Stomach smooth muscle (tissue), 2 donors: ENCODE results near the gene ASGR2.

Experiments
- H3K27ac ChIP-seq: one replicate; pipeline ENCODE4 v1.7.0; 2013; ENCODE audit warnings: mild to moderate bottlenecking, low read length, inconsistent platforms
- H3K27me3 ChIP-seq, 2 donors: one replicate each; pipeline ENCODE4 v1.7.0; 2013; ENCODE audit warnings: low read length in 2 of 2; ENCODE audit not compliant: insufficient read depth in 2 of 2, control insufficient read depth in 1 of 2
- H3K36me3 ChIP-seq, 2 donors: one replicate each; pipeline ENCODE4 v1.7.0; 2013; ENCODE audit warnings: low read length in 2 of 2; ENCODE audit not compliant: control insufficient read depth in 2 of 2, insufficient read depth in 2 of 2
- H3K4me1 ChIP-seq: one replicate; pipeline ENCODE4 v1.7.0; 2013; ENCODE audit warnings: low read length; ENCODE audit not compliant: control insufficient read depth, insufficient read depth
- H3K4me3 ChIP-seq, 2 donors: one replicate each; pipeline ENCODE4 v1.7.0; 2013; ENCODE audit warnings: low read length in 2 of 2
- H3K9ac ChIP-seq, 2 donors: one replicate each; pipeline ENCODE4 v1.7.0; 2013; ENCODE audit warnings: low read length in 2 of 2, mild to moderate bottlenecking in 1 of 2
- H3K9me3 ChIP-seq, 2 donors: one replicate each; pipeline ENCODE4 v1.7.0; 2013; ENCODE audit warnings: low read length in 2 of 2; ENCODE audit not compliant: control insufficient read depth in 2 of 2
- donor health status: healthy.
- donor health status: Pancreatic carcinoma.

The ASGR2 gene

GRCh38 chr17:7064261-7064660, 50.4 kb downstream of the ASGR2 start:
- H3K27me3 ChIP-seq, result peaks cover 3 to 10% of the 10 kb centered on the region in 2 donors
- H3K36me3 ChIP-seq, result no peaks in the 10 kb centered on the region
- H3K9me3 ChIP-seq, result peaks cover 6 to 8% of the 10 kb centered on the region in 2 donors
- no peaks in the 10 kb centered on the region for H3K4me1 ChIP-seq
- H3K4me3 ChIP-seq, result no peak overlapping the region
- no peak overlapping the region for H3K9ac ChIP-seq
- H3K27ac ChIP-seq, result no peak overlapping the region

GRCh38 chr17:7063518-7064094, 51.0 kb downstream of the ASGR2 start:
- peaks cover 3 to 10% of the 10 kb centered on the region in 2 donors for H3K27me3 ChIP-seq
- H3K27ac ChIP-seq, result no peak overlapping the region
- H3K9me3 ChIP-seq, result peaks cover 2 to 6% of the 10 kb centered on the region in 2 donors
- H3K4me3 ChIP-seq, result no peak overlapping the region
- H3K4me1 ChIP-seq, result no peaks in the 10 kb centered on the region
- no peaks in the 10 kb centered on the region for H3K36me3 ChIP-seq
- no peak overlapping the region for H3K9ac ChIP-seq

- Histone ChIP-seq H3K4me1 (no peaks in the 10 kb centered on the region), H3K27ac (no peak overlapping the region), H3K4me3 (no peak overlapping the region), H3K9ac (no peak overlapping the region), H3K36me3 (no peaks in the 10 kb centered on the region), H3K27me3 (peaks cover 3 to 6% of the 10 kb centered on the region in 2 donors), H3K9me3 (no peaks in the 10 kb centered on the region)
Observed at GRCh38 chr17:7060165-7060891, 54.3 kb downstream of the ASGR2 start.

GRCh38 chr17:7058831-7059447, 55.7 kb downstream of the ASGR2 start:
- peaks cover 3% of the 10 kb centered on the region in 2 donors for H3K27me3 ChIP-seq
- no peaks in the 10 kb centered on the region for H3K4me1 ChIP-seq
- H3K9me3 ChIP-seq, result no peaks in the 10 kb centered on the region
- no peak overlapping the region for H3K27ac ChIP-seq
- no peak overlapping the region for H3K4me3 ChIP-seq
- no peaks in the 10 kb centered on the region for H3K36me3 ChIP-seq
- H3K9ac ChIP-seq, result no peak overlapping the region

DNA sequence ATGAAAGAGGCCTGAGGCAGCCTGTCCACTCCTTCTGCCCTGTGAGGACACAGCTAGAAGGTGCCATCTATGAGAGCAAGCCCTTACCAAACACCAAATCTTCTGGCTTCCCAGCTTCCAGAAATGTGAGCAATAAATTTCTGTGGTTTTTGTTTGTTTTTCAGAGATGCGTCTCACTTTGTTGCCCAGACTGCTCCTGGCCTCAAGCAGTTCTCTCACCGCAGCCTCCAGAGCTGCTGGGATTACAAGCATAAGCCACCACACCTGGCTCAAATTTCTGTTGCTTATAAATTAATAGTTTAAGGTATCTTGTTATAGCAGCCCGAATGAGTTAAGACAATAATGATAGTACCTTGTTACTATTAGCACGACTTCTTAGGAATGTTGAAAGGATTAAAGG, 58.2 kb downstream of the ASGR2 start:
- Histone ChIP-seq H3K9ac (no peak overlapping the region), H3K4me3 (no peak overlapping the region), H3K4me1 (no peaks in the 10 kb centered on the region), H3K9me3 (no peaks in the 10 kb centered on the region), H3K27me3 (peaks cover 3% of the 10 kb centered on the region in 2 donors), H3K27ac (no peak overlapping the region), H3K36me3 (no peaks in the 10 kb centered on the region)
